HG02610 (cell line): ENCODE measurements around the gene CAST.
"Not testable (repeated sequence)": the region's sequence is repeated elsewhere in the genome, so short reads cannot be mapped to it uniquely, and the experiment has no call there.

Source experiments
- ATAC-seq: cut with Tn5 transposase; IDR thresholded peaks from one replicate; pipeline ENCODE4 v1.9.1; 2021; ENCODE audit warnings: mild to moderate bottlenecking, moderate library complexity; ENCODE audit not compliant: unreplicated experiment

CAST gene

GRCh38 chr5:96743805-96744204 is 81.6 kb downstream of the CAST start:
- ATAC-seq = no peak

GRCh38 chr5:96744218-96744617 is 82.0 kb downstream of the CAST start:
- not testable (repeated sequence) for ATAC-seq

- no peak for ATAC-seq
Observed at GRCh38 chr5:96745025-96745424, 82.8 kb downstream of the CAST start.

- no peak for ATAC-seq
Observed at GRCh38 chr5:96745844-96746531, 83.8 kb downstream of the CAST start.

GRCh38 chr5:96747720-96748119 is 85.5 kb downstream of the CAST start:
- no peak for ATAC-seq

GRCh38 chr5:96750110-96750822 is 88.1 kb downstream of the CAST start:
- ATAC-seq = no peak

- ATAC-seq = no peak
Observed at GRCh38 chr5:96751203-96752169, 89.3 kb downstream of the CAST start.

GRCh38 chr5:96752341-96753016 is 90.3 kb downstream of the CAST start:
- no peak for ATAC-seq

- no peak for ATAC-seq
Observed at GRCh38 chr5:96753017-96753397, 90.8 kb downstream of the CAST start.

GRCh38 chr5:96753848-96754247 is 91.7 kb downstream of the CAST start:
- ATAC-seq = no peak

- no peak for ATAC-seq
Observed at GRCh38 chr5:96755851-96756250, 93.7 kb downstream of the CAST start.

GRCh38 chr5:96756985-96757384 is 94.8 kb downstream of the CAST start:
- ATAC-seq = no peak

- no peak for ATAC-seq
Observed at GRCh38 chr5:96758621-96759020, 96.4 kb downstream of the CAST start.

- ATAC-seq = no peak
Observed at GRCh38 chr5:96761618-96762017, 99.4 kb downstream of the CAST start.

GRCh38 chr5:96763026-96763425 is 100.8 kb downstream of the CAST start:
- ATAC-seq = no peak

- ATAC-seq = no peak
Observed at GRCh38 chr5:96765043-96765442, 102.9 kb downstream of the CAST start.

- no peak for ATAC-seq
Observed at GRCh38 chr5:96768708-96769251, 106.6 kb downstream of the CAST start.

GRCh38 chr5:96771395-96771794 is 109.2 kb downstream of the CAST start:
- no peak for ATAC-seq

GRCh38 chr5:96772111-96772510 is 109.9 kb downstream of the CAST start:
- ATAC-seq = no peak

GRCh38 chr5:96772542-96772941 is 110.4 kb downstream of the CAST start:
- ATAC-seq = no peak

- ATAC-seq = no peak
Observed at GRCh38 chr5:96775050-96775449, 112.9 kb downstream of the CAST start.
